H1 (cell line): ENCODE results near the gene FAM76B. TPM values are rescaled to one million over a fixed set of nuclear protein-coding genes. Genes with fewer than 3 reads are reported as not detected.

Source experiments
- ATF3 ChIP-seq: IDR thresholded peaks from 2 replicates; pipeline ENCODE4 v1.6.1; 2011; ENCODE audit warnings: low read depth, mild to moderate bottlenecking, low read length; ENCODE audit not compliant: insufficient read depth
- CTBP2 ChIP-seq: IDR thresholded peaks from 2 replicates; pipeline ENCODE4 v1.7.0; 2011; ENCODE audit warnings: borderline replicate concordance, mild to moderate bottlenecking, moderate library complexity, mixed read lengths, low read length; ENCODE audit not compliant: insufficient read depth, insufficient read length
- FOSL1 ChIP-seq: IDR thresholded peaks from 2 replicates; pipeline ENCODE4 v1.6.1; 2011; ENCODE audit warnings: mild to moderate bottlenecking, low read depth, low read length, moderate library complexity; ENCODE audit not compliant: insufficient read depth
- GABPA ChIP-seq: IDR thresholded peaks from 2 replicates; pipeline ENCODE4 v1.6.1; 2011; ENCODE audit warnings: mild to moderate bottlenecking, low read length, moderate library complexity, borderline replicate concordance; ENCODE audit not compliant: insufficient read depth
- GTF2F1 ChIP-seq: IDR thresholded peaks from 2 replicates; pipeline ENCODE4 v1.6.1; 2012; ENCODE audit warnings: low read depth, low read length, improper control_type of control experiment, borderline replicate concordance
- HDAC6 ChIP-seq: IDR thresholded peaks from one replicate; pipeline ENCODE4 v1.7.1; 2012; ENCODE audit warnings: low read depth, mild to moderate bottlenecking, inconsistent platforms, low read length, moderate library complexity
- KDM1A ChIP-seq: fragments of 200-600, 300-600 bp; sonication (generic); IDR thresholded peaks from 2 replicates; pipeline ENCODE4 v1.7.1; 2016; ENCODE audit warnings: mild to moderate bottlenecking, low read length, borderline replicate concordance
- MAFK ChIP-seq: IDR thresholded peaks from 2 replicates; pipeline ENCODE4 v1.6.1; 2012; ENCODE audit warnings: low read depth, mild to moderate bottlenecking, improper control_type of control experiment, low read length
- POLR2A ChIP-seq, 2 experiments: IDR thresholded peaks; 1 replicate in 1 of 2; 2 replicates in 1 of 2; pipeline ENCODE4 v1.6.1; 2011; ENCODE audit warnings: low read depth in 2 of 2, low read length in 2 of 2, mild to moderate bottlenecking in 2 of 2; ENCODE audit errors: control extremely low read depth in 1 of 2
- RAD21 ChIP-seq, 2 experiments: IDR thresholded peaks in 1 of 2; conservative IDR thresholded peaks in 1 of 2; 2 replicates each; pipeline ENCODE4 v1.6.1; 2011; ENCODE audit warnings: low read depth in 2 of 2, low read length in 2 of 2, improper control_type of control experiment in 1 of 2, inconsistent platforms in 1 of 2, mild to moderate bottlenecking in 1 of 2, moderate library complexity in 1 of 2
- RNF2 ChIP-seq: fragments of 200-900, 300-1000 bp; sonication (generic); IDR thresholded peaks from 2 replicates; pipeline ENCODE4 v1.7.1; 2016; ENCODE audit warnings: borderline replicate concordance, low read depth, mild to moderate bottlenecking, antibody characterized with exemption, low read length; ENCODE audit not compliant: poor library complexity, severe bottlenecking; ENCODE audit errors: missing control alignments
- SAP30 ChIP-seq: fragments of 300-600 bp; sonication (generic); IDR thresholded peaks from 2 replicates; pipeline ENCODE4 v1.7.1; 2012; ENCODE audit warnings: low read length, moderate library complexity, mild to moderate bottlenecking, inconsistent platforms; ENCODE audit not compliant: insufficient read depth, insufficient replicate concordance
- SIN3A ChIP-seq, 2 experiments: IDR thresholded peaks in 1 of 2; conservative IDR thresholded peaks in 1 of 2; 2 replicates each; pipeline ENCODE4 v1.6.1; 2011 to 2012; ENCODE audit warnings: low read length in 2 of 2, improper control_type of control experiment in 1 of 2, low read depth in 1 of 2, mild to moderate bottlenecking in 1 of 2
- SP1 ChIP-seq: IDR thresholded peaks from 2 replicates; pipeline ENCODE4 v1.6.1; 2011; ENCODE audit warnings: low read depth, low read length
- SP4 ChIP-seq: IDR thresholded peaks from 2 replicates; pipeline ENCODE4 v1.6.1; 2012; ENCODE audit warnings: low read length, inconsistent platforms
- SUZ12 ChIP-seq: fragments of 200-600 bp; sonication (generic); IDR thresholded peaks from 2 replicates; pipeline ENCODE4 v1.6.1; 2012; ENCODE audit warnings: mild to moderate bottlenecking, inconsistent platforms, low read length, moderate library complexity, mixed read lengths
- TAF7 ChIP-seq: optimal IDR thresholded peaks from 2 replicates; pipeline ENCODE3; 2011; ENCODE audit warnings: low read depth, mild to moderate bottlenecking, inconsistent platforms, low read length, moderate library complexity, borderline replicate concordance
- USF2 ChIP-seq: IDR thresholded peaks from 2 replicates; pipeline ENCODE4 v1.6.1; 2011; ENCODE audit warnings: low read length, improper control_type of control experiment
- polyA plus RNA-seq, 7 experiments: library from polyadenylated mRNA; depleted of rRNA in 3 of 7; stranded (reverse) in 5 of 7; unstranded in 2 of 7; fragments of >200 nt in 5 of 7; fragments of 200-250 nt in 2 of 7; gene quantifications; 1 replicate in 5 of 7; 2 replicates in 1 of 7; 4 replicates in 1 of 7; pipeline versions ENCODE4 v1.2.1 to v1.2.3, GENCODE V29; 2011 to 2013; ENCODE audit warnings: missing spikeins in 2 of 7, mixed read lengths in 2 of 7
- total RNA-seq: library from RNA; stranded (reverse); fragmentation: NEBNext Ultra II Directional; extraction: Animal tissue kit (Norgen Biotek cat#: 25700); gene quantifications from 2 replicates; pipeline ENCODE4 v1.2.1, GENCODE V29; 2021

FAM76B gene
- total and polyA plus RNA-seq, 2 of the 8 experiments (the other 6 are each of a cell fraction or from before 2014, with no cell fraction given): 11.0 to 22.3 TPM

GRCh38 chr11:95789506-95790122 lies at the start of gene FAM76B (continued):
- TF ChIP-seq SIN3A (conservative IDR thresholded peaks at IDR 0.05 in 1 of 2, IDR thresholded peaks at IDR 0.05 in 1 of 2; ENCODE audit: low read depth in 1 of 2, low read length in 2 of 2): peak; percentile 36 to 64; a peak in 1 of 4 replicates
- no peak; the same call in 1 of the 2 replicates for TF ChIP-seq MAFK
- no peak for TF ChIP-seq KDM1A
- no peak for TF ChIP-seq SUZ12
- peak; percentile 48; the same call in 1 of the 2 replicates for TF ChIP-seq GABPA
- TF ChIP-seq TAF7: peak; percentile 38
- TF ChIP-seq SAP30: no peak
- TF ChIP-seq SP1: peak; percentile 74
- TF ChIP-seq HDAC6: no peak
- no peak for TF ChIP-seq CTBP2
- TF ChIP-seq USF2: no peak
- TF ChIP-seq ATF3: peak; percentile 57; the same call in 1 of the 2 replicates
- no peak for TF ChIP-seq RAD21 (IDR thresholded peaks at IDR 0.05 in 1 of 2, conservative IDR thresholded peaks at IDR 0.05 in 1 of 2; ENCODE audit: low read depth in 2 of 2, low read length in 2 of 2)
- TF ChIP-seq SP4: no peak
- TF ChIP-seq FOSL1: no peak
- no peak for TF ChIP-seq RNF2
- peak; percentile 91 to 94 for TF ChIP-seq POLR2A (IDR thresholded peaks at IDR 0.05; ENCODE audit: control extremely low read depth in 1 of 2, low read depth in 2 of 2, low read length in 2 of 2)
- peak; percentile 30; the same call in 1 of the 2 replicates for TF ChIP-seq GTF2F1
